Measurements from ENCODE around the gene ITGA2.

DNA sequence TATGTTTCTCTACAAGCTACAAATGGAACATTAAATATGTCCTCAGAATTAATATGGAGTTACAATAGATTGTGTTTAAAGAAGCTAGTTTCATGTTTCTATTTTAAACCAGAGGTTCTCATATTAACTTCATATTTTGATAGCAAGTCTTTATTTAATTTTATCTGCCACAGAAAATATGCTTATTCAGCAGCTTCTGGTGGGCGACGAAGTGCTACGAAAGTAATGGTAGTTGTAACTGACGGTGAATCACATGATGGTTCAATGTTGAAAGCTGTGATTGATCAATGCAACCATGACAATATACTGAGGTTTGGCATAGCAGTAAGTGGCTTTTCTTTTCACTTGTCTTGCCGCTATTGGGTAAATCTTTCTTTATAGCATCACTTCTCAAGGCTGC, 66.2 kb downstream of the ITGA2 start:
- TF ChIP-seq, protein P1, sequence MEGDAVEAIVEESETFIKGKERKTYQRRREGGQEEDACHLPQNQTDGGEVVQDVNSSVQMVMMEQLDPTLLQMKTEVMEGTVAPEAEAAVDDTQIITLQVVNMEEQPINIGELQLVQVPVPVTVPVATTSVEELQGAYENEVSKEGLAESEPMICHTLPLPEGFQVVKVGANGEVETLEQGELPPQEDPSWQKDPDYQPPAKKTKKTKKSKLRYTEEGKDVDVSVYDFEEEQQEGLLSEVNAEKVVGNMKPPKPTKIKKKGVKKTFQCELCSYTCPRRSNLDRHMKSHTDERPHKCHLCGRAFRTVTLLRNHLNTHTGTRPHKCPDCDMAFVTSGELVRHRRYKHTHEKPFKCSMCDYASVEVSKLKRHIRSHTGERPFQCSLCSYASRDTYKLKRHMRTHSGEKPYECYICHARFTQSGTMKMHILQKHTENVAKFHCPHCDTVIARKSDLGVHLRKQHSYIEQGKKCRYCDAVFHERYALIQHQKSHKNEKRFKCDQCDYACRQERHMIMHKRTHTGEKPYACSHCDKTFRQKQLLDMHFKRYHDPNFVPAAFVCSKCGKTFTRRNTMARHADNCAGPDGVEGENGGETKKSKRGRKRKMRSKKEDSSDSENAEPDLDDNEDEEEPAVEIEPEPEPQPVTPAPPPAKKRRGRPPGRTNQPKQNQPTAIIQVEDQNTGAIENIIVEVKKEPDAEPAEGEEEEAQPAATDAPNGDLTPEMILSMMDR (IDR thresholded peaks at IDR 0.05; ENCODE audit: poor library complexity): no peak
- TF ChIP-seq EZH2phosphoT487 (IDR thresholded peaks at IDR 0.05; ENCODE audit: low read depth, severe bottlenecking, unreplicated experiment): no peak
